KOPT-K1 (cell line): Measurements from ENCODE around the gene GID4.

Experiments
- H3K27ac ChIP-seq: fragments of 200-600 bp; sonication (generic); 2 replicates; pipeline ENCODE4 v1.5.1; 2016; ENCODE audit warnings: antibody characterized with exemption, mild to moderate bottlenecking, low read depth, low read length; ENCODE audit not compliant: poor library complexity, severe bottlenecking
- H3K36me3 ChIP-seq: fragments of 200-600 bp; sonication (generic); 2 replicates; pipeline ENCODE4 v1.5.1; 2017; ENCODE audit warnings: antibody characterized with exemption, mild to moderate bottlenecking, low read length, moderate library complexity; ENCODE audit not compliant: insufficient read depth
- H3K9me3 ChIP-seq: fragments of 200-600 bp; sonication (generic); 2 replicates; pipeline ENCODE4 v1.5.1; 2017; ENCODE audit warnings: antibody characterized with exemption, low read length, mild to moderate bottlenecking; ENCODE audit not compliant: insufficient read depth, poor library complexity, severe bottlenecking

Gene GID4

GRCh38 chr17:18028114-18028951, 10.9 kb upstream of the GID4 start:
- Histone ChIP-seq H3K9me3 (no peaks in the 10 kb centered on the region), H3K36me3 (peaks cover 18% of the 10 kb centered on the region), H3K27ac (no peak overlapping the region)

GRCh38 chr17:18028952-18029540, 10.2 kb upstream of the GID4 start:
- Histone ChIP-seq H3K36me3 (peaks cover 17% of the 10 kb centered on the region), H3K9me3 (no peaks in the 10 kb centered on the region), H3K27ac (no peak overlapping the region)

DNA sequence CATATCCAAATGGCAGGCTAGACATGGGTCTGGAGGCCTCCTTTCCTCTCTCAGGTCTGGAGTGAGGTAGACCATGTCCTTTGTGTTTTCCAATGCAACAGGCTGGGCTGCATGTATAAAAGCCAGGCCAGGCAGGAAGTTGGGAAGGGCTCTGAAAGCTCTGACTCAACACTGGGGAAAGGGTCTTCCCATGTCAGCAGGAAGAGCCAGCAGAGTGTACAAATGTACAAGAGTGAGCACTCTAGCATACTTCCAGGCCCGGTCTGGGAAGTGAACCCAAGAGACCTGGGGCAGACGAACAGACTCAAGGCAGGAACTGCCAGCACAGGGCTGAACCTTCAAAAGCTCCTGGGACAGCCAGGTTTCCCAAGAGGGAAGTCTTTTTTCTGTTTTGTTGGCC, 7.3 kb upstream of the GID4 start:
- Histone ChIP-seq H3K36me3 (peaks cover 12% of the 10 kb centered on the region), H3K27ac (no peak overlapping the region), H3K9me3 (no peaks in the 10 kb centered on the region)

DNA sequence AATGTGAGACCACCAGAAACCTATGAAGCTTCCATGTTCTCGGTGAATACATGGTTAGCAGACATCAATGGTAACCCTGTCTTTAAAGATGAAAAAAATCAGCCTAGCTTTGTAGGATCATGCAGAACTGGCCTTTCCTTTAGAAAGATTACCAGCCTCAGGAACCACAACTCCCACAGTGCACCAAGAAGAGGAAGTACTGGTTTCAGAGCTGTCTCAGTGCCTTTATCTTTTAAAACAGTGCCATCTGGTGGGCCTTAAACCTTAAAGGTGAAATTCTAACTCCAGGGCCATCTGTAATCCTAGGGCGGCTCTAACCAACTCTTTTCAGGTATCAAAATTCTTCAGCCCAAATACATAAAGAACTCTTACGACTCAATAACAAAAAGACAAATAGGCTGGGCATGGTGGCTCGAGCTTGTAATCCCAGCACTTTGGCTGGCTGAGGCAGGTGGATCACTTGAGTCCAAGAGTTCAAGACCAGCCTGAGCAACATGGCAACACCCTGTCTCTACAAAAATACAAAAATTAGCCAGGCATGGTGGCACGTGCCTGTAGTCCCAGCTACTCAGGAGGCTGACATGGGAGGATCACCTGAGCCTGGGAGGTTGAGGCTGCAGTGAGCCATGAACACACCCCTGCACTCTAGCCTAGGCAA, 5.6 kb upstream of the GID4 start:
- H3K36me3 ChIP-seq, result no peaks in the 10 kb centered on the region
- H3K9me3 ChIP-seq, result no peaks in the 10 kb centered on the region
- no peak overlapping the region for H3K27ac ChIP-seq

- Histone ChIP-seq H3K27ac (no peak overlapping the region), H3K36me3 (no peaks in the 10 kb centered on the region), H3K9me3 (no peaks in the 10 kb centered on the region)
Observed at GRCh38 chr17:18035704-18036103, 3.5 kb upstream of the GID4 start.

DNA sequence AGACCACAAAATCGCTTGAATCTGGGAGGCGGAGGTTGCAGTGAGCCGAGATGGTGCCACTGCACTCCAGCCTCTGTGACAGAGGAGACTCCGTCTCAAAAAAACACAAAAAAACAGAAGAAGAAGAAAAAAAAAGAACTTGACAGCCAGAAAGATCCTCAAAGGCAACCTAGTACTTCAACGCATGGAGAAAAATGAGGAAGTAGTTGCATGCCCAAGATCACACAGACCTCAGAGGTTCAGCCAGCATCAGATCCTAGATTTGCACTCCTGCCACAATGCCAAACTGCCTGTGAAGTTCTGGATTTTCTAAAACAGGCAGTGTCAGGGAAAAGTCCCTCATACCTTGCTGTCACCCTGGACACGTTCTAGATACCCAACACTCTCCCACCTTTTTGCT, 1.7 kb upstream of the GID4 start:
- no peaks in the 10 kb centered on the region for H3K36me3 ChIP-seq
- no peaks in the 10 kb centered on the region for H3K9me3 ChIP-seq
- no peak overlapping the region for H3K27ac ChIP-seq

DNA sequence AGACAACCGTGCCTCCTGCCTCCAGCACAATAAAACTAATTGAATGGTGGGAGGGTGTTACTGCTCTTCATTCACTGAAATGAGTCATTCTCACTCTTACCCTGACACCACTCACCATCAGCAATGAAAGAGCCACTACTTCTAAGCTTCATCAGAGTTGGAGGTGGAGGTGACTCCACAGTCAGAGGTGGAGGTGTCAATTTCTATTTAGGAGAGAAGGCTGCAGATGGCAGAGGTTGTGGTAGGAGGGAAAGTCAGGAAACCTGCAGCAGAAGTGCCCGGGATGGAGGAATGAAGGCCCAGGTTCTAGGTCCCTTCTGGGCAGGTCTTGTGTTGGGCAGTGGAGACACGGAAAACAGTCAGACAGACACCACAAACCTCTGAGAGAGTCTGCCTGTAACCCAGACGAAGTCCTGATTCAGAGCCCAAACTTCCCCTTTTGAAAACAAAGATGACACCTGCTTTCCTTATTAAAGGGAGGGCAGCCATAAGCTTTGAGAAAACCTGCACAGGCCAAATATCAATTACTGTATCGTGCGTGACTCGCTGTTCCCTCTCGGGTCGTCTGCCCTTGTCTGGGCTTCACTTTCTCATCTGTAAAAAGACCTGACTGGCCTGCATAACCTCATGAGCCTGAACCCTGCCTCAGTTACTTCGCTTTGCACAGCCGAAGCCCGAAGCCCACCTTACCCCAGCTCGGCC, 908 bp upstream of the GID4 start:
- Histone ChIP-seq H3K27ac (peak overlapping the region; percentile 71), H3K36me3 (no peaks in the 10 kb centered on the region), H3K9me3 (no peaks in the 10 kb centered on the region)

DNA sequence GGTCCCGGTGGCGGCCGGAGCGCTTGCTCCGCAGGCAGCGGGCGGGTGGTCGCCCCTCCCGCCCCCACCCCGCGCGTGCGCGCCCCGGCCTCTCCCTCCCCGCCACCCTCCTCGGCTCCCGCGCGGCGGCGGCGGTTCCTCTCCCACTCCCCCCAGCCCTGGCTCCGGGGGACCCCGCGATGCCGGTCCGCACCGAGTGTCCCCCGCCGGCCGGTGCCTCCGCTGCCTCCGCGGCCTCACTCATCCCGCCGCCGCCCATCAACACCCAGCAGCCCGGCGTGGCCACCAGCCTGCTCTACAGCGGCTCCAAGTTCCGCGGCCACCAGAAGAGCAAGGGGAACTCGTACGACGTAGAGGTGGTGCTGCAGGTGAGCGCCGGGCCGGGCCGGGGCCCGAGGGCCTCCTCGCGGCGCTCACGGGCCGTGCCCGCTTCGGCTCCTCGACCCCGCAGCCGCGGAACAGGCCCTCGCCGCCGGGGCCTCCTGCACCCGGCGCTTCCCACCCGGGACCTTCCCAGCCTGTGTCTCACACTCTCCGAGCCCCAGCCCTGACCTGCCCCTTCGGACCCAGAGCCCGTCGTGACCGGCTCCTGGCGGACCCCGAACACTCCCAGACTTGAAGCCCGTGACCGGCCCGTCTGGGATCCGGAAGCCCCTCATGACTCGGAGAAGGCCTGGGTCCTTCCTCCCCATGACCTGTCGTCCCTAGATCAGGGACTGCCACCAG, 490 bp downstream of the GID4 start:
- Histone ChIP-seq H3K27ac (peak overlapping the region; percentile 71), H3K9me3 (no peaks in the 10 kb centered on the region), H3K36me3 (peaks cover 10% of the 10 kb centered on the region)

DNA sequence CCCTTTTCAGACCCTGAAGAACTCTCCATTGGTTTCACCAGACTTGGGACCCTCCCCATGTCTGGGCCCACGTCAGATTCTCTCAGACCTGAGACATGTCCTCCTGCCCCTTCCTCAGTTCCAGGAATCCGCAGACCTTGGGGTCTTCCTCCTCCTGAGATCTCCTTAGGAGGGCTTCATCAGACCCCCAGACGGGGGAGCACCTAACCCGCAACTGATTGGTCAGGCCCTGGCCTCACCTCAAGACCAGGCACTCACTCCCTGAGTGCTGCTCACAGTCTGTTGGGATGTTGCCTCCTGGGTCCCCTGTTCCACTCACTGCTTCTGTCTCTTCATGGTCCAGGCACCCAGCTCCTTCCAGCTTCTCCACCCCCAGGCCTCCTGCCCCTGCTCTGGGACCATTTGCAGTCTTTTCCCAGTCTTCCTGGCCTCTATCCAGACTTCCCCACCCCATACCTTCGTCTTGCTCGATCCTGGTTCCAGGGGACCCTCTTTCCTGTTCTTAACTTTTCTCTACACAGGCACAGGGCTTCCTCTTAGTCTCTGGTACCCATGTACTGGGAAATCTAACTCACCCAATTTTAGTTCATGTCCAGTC, 1.2 kb downstream of the GID4 start:
- H3K27ac ChIP-seq, result peak overlapping the region; percentile 71
- H3K9me3 ChIP-seq, result no peaks in the 10 kb centered on the region
- peaks cover 17% of the 10 kb centered on the region for H3K36me3 ChIP-seq

- Histone ChIP-seq H3K36me3 (peaks cover 29% of the 10 kb centered on the region), H3K27ac (peak overlapping the region; percentile 15), H3K9me3 (no peaks in the 10 kb centered on the region)
Observed at GRCh38 chr17:18041776-18042175, 2.6 kb downstream of the GID4 start.

- peak overlapping the region; percentile 58 for H3K27ac ChIP-seq
Observed at GRCh38 chr17:18042983-18043382, 3.8 kb downstream of the GID4 start.

GRCh38 chr17:18043491-18043890, 4.3 kb downstream of the GID4 start:
- Histone ChIP-seq H3K36me3 (peaks cover 44% of the 10 kb centered on the region), H3K9me3 (no peaks in the 10 kb centered on the region), H3K27ac (peak overlapping the region; percentile 58)

More at GRCh38 chr17:18042983-18043382, 3.8 kb downstream of the GID4 start:
- Histone ChIP-seq H3K36me3 (peaks cover 41% of the 10 kb centered on the region), H3K9me3 (no peaks in the 10 kb centered on the region)

- peaks cover 47% of the 10 kb centered on the region for H3K36me3 ChIP-seq
- no peaks in the 10 kb centered on the region for H3K9me3 ChIP-seq
- H3K27ac ChIP-seq, result peak overlapping the region; percentile 23
Observed at GRCh38 chr17:18044609-18045008, 5.4 kb downstream of the GID4 start.

- H3K36me3 ChIP-seq, result peaks cover 58% of the 10 kb centered on the region
- no peak overlapping the region for H3K27ac ChIP-seq
- no peaks in the 10 kb centered on the region for H3K9me3 ChIP-seq
Observed at GRCh38 chr17:18045691-18046350, 6.6 kb downstream of the GID4 start.
